ENCODE data around the gene TMEM141.

Gene TMEM141

GRCh38 chr9:136829412-136829811 is 38.3 kb downstream of the TMEM141 start:
- no peak overlapping the region for H3K4me3 ChIP-seq (ENCODE audit: severe bottlenecking)
- DNase-seq (ENCODE audit: low spot score) (no peak), ATAC-seq (ENCODE audit: low read depth) (no peak)
- H3K4me1 ChIP-seq (ENCODE audit: insufficient read depth, poor library complexity, severe bottlenecking), result no peaks in the 10 kb centered on the region
- no peaks in the 10 kb centered on the region for H3K27me3 ChIP-seq (ENCODE audit: insufficient read depth, poor library complexity, severe bottlenecking)
- H3K27ac ChIP-seq (ENCODE audit: poor library complexity, severe bottlenecking), result no peak overlapping the region
- H3K36me3 ChIP-seq (ENCODE audit: low read depth), result peaks cover 35% of the 10 kb centered on the region
- H3K9me3 ChIP-seq (ENCODE audit: severe bottlenecking), result no peaks in the 10 kb centered on the region
- TF ChIP-seq, protein P1, sequence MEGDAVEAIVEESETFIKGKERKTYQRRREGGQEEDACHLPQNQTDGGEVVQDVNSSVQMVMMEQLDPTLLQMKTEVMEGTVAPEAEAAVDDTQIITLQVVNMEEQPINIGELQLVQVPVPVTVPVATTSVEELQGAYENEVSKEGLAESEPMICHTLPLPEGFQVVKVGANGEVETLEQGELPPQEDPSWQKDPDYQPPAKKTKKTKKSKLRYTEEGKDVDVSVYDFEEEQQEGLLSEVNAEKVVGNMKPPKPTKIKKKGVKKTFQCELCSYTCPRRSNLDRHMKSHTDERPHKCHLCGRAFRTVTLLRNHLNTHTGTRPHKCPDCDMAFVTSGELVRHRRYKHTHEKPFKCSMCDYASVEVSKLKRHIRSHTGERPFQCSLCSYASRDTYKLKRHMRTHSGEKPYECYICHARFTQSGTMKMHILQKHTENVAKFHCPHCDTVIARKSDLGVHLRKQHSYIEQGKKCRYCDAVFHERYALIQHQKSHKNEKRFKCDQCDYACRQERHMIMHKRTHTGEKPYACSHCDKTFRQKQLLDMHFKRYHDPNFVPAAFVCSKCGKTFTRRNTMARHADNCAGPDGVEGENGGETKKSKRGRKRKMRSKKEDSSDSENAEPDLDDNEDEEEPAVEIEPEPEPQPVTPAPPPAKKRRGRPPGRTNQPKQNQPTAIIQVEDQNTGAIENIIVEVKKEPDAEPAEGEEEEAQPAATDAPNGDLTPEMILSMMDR (IDR thresholded peaks at IDR 0.05; ENCODE audit: poor library complexity, severe bottlenecking), result no peak

DNA sequence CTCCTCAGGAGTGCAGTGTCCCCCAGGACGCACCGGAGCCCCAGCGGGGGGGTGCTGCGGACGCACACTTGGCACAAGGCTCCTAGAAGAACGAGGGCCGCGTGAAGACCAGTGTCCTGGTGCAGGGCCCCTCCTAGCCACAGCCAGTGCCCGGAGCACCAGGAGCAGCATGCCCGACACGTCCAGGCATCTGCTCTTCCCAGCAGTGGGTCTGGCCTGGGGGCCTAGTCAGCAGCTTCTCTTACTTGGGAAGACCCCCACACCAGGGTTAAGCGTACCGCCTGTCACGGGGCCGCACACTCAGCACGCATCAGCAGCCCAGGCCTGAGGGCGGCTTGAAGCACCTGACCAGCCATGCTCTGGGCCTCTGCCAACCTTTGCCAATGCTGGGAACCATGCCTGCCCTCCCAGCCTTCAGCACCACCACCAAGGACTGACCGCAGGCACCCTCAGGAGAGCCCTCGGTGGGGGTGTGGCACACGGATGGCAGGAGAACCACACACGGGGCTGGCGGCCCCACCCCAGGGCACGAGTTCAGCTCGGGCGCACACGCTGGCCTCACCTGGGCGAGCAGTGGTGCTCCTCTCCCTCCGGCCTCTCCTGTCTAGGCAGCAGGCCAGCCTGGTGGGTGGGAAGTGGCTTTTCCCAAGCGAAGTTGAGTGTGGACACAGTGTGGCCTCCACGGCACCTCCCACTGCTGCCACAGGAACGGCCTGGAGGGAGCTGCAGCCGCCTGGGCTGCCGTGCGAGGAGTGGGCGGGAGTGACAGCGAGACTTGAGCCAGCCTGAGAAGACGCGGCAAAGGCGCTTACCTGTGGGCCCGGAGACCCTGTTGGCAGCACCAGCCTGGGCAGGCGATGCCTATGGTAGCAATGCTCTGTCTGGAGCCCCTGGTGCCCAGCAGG is 39.1 kb downstream of the TMEM141 start:
- Histone ChIP-seq H3K27ac (ENCODE audit: poor library complexity, severe bottlenecking) (no peak overlapping the region), H3K36me3 (ENCODE audit: low read depth) (peaks cover 35% of the 10 kb centered on the region), H3K27me3 (ENCODE audit: insufficient read depth, poor library complexity, severe bottlenecking) (no peaks in the 10 kb centered on the region), H3K9me3 (ENCODE audit: severe bottlenecking) (no peaks in the 10 kb centered on the region), H3K4me3 (ENCODE audit: severe bottlenecking) (no peak overlapping the region), H3K4me1 (ENCODE audit: insufficient read depth, poor library complexity, severe bottlenecking) (no peaks in the 10 kb centered on the region)
- ATAC-seq (ENCODE audit: low read depth) (no peak), DNase-seq (ENCODE audit: low spot score) (no peak)
- TF ChIP-seq, protein P1 (IDR thresholded peaks at IDR 0.05; ENCODE audit: poor library complexity, severe bottlenecking), result no peak

GRCh38 chr9:136831002-136831719 is 40.0 kb downstream of the TMEM141 start:
- no peaks in the 10 kb centered on the region for H3K9me3 ChIP-seq (ENCODE audit: severe bottlenecking)
- no peaks in the 10 kb centered on the region for H3K4me1 ChIP-seq (ENCODE audit: insufficient read depth, poor library complexity, severe bottlenecking)
- no peak overlapping the region for H3K4me3 ChIP-seq (ENCODE audit: severe bottlenecking)
- no peaks in the 10 kb centered on the region for H3K27me3 ChIP-seq (ENCODE audit: insufficient read depth, poor library complexity, severe bottlenecking)
- no peak overlapping the region for H3K27ac ChIP-seq (ENCODE audit: poor library complexity, severe bottlenecking)
- TF ChIP-seq, protein P1 (IDR thresholded peaks at IDR 0.05; ENCODE audit: poor library complexity, severe bottlenecking), result no peak
- ATAC-seq (ENCODE audit: low read depth) (no peak), DNase-seq (ENCODE audit: low spot score) (no peak)
- H3K36me3 ChIP-seq (ENCODE audit: low read depth), result peaks cover 35% of the 10 kb centered on the region

DNA sequence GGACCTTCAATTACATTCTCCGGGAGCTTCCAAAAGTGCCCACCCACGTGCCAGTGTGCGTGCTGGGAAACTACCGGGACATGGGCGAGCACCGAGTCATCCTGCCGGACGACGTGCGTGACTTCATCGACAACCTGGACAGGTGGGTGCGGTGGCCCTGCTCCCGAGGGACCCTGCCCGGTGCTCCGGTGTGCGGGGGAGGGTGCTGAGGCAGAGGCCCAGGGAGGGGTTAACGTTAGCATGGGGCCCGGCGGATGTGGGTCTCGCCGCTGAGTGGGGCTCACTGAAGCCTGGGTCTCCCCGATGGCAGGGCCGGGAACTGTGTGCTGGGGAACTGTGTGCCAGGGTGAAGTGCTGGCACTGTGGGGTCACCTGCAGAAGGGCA is 40.6 kb downstream of the TMEM141 start:
- Histone ChIP-seq H3K27ac (ENCODE audit: poor library complexity, severe bottlenecking) (no peak overlapping the region), H3K4me3 (ENCODE audit: severe bottlenecking) (no peak overlapping the region), H3K27me3 (ENCODE audit: insufficient read depth, poor library complexity, severe bottlenecking) (no peaks in the 10 kb centered on the region), H3K4me1 (ENCODE audit: insufficient read depth, poor library complexity, severe bottlenecking) (no peaks in the 10 kb centered on the region), H3K9me3 (ENCODE audit: severe bottlenecking) (no peaks in the 10 kb centered on the region), H3K36me3 (ENCODE audit: low read depth) (peaks cover 35% of the 10 kb centered on the region)
- DNase-seq (ENCODE audit: low spot score) (no peak), ATAC-seq (ENCODE audit: low read depth) (no peak)
- TF ChIP-seq, protein P1 (IDR thresholded peaks at IDR 0.05; ENCODE audit: poor library complexity, severe bottlenecking), result no peak

All from RWPE2 (cell line).